Hepatocyte (in vitro differentiated cells): ENCODE measurements around the gene PPP1R9A. TPM values are rescaled to one million over a fixed set of nuclear protein-coding genes. Genes with fewer than 3 reads are reported as not detected.

ENCODE experiments used
- DNase-seq: peaks from one replicate; pipeline ENCODE4 v3.0.0-alpha.2; 2016; ENCODE audit warnings: low spot score
- H2AFZ ChIP-seq: fragments of 200-600 bp; sonication (generic); 2 replicates; pipeline ENCODE4 v1.6.0; 2016; ENCODE audit warnings: antibody characterized with exemption, mild to moderate bottlenecking
- H3K27ac ChIP-seq: fragments of 200-600 bp; sonication (generic); 2 replicates; pipeline ENCODE4 v1.5.1; 2016; ENCODE audit warnings: mild to moderate bottlenecking
- H3K27me3 ChIP-seq: fragments of 200-600 bp; sonication (generic); 2 replicates; pipeline ENCODE4 v1.6.1; 2016
- H3K36me3 ChIP-seq: fragments of 200-600 bp; sonication (generic); replicated peaks from 2 replicates; pipeline ENCODE4 v1.5.1; 2016; ENCODE audit warnings: low read depth; ENCODE audit not compliant: insufficient read depth
- H3K4me1 ChIP-seq: fragments of 200-600 bp; sonication (generic); 2 replicates; pipeline ENCODE4 v1.5.1; 2016; ENCODE audit warnings: mild to moderate bottlenecking, moderate library complexity; ENCODE audit not compliant: insufficient read depth
- H3K4me2 ChIP-seq: fragments of 200-600 bp; sonication (generic); 2 replicates; pipeline ENCODE4 v1.6.0; 2016
- H3K4me3 ChIP-seq: fragments of 200-600 bp; sonication (generic); 2 replicates; pipeline ENCODE4 v1.5.1; 2016; ENCODE audit warnings: mild to moderate bottlenecking
- H3K79me2 ChIP-seq: fragments of 200-600 bp; sonication (generic); 2 replicates; pipeline ENCODE4 v1.6.0; 2017; ENCODE audit warnings: mild to moderate bottlenecking
- H3K9me2 ChIP-seq: fragments of 200-600 bp; sonication (generic); replicated peaks from 2 replicates; pipeline ENCODE4 v1.6.0; 2017; ENCODE audit warnings: mild to moderate bottlenecking; ENCODE audit not compliant: insufficient read depth
- H3K9me3 ChIP-seq: fragments of 200-600 bp; sonication (generic); 2 replicates; pipeline ENCODE4 v1.5.1; 2016; ENCODE audit warnings: low read depth, mild to moderate bottlenecking
- H4K20me1 ChIP-seq: fragments of 200-600 bp; sonication (generic); 2 replicates; pipeline ENCODE4 v1.6.0; 2016; ENCODE audit warnings: mild to moderate bottlenecking; ENCODE audit not compliant: insufficient read depth, poor library complexity, severe bottlenecking
- EZH2 ChIP-seq: fragments of 200-600 bp; sonication (generic); IDR thresholded peaks from 2 replicates; pipeline ENCODE4 v1.6.1; 2016; ENCODE audit warnings: antibody characterized with exemption, mild to moderate bottlenecking, borderline replicate concordance
- EZH2phosphoT487 ChIP-seq: fragments of 200-600 bp; sonication (generic); IDR thresholded peaks from one replicate; pipeline ENCODE4 v1.6.1; 2018; ENCODE audit warnings: antibody characterized with exemption, mild to moderate bottlenecking, low read depth, moderate library complexity; ENCODE audit not compliant: unreplicated experiment, severe bottlenecking
- WGBS: methylation state at CpG from one replicate; pipeline ENCODE4 v1.1.6; 2016; ENCODE audit warnings: low lambda C conversion rate; ENCODE audit errors: missing lambda C conversion rate; 5-methylcytosine and 5-hydroxymethylcytosine counted together
- polyA plus RNA-seq: library from polyadenylated mRNA; unstranded; fragments of >200 nt; fragmentation: Nextera tagmentation; extraction: Ambion mirVana; gene quantifications from 2 replicates; pipeline ENCODE4 v1.2.1, GENCODE V29; 2016
- total RNA-seq: library from RNA; depleted of rRNA; stranded (reverse); fragments of >200 nt; gene quantifications from 2 replicates; pipeline ENCODE4 v1.2.3, GENCODE V29; 2014
- TF ChIP-seq, protein P1 (sequence below): fragments of 200-600 bp; sonication (generic); IDR thresholded peaks from 2 replicates; pipeline ENCODE4 v1.5.1; 2016; ENCODE audit warnings: antibody characterized with exemption, mild to moderate bottlenecking; ENCODE audit not compliant: poor library complexity

The PPP1R9A gene
- total and polyA plus RNA-seq, 2 experiments from 2014 or later = 11.7 to 25.7 TPM

- Histone ChIP-seq H3K27ac (no peak overlapping the region), H2AFZ (no peak overlapping the region), H4K20me1 (no peaks in the 10 kb centered on the region), H3K27me3 (no peaks in the 10 kb centered on the region), H3K9me2 (no peaks in the 10 kb centered on the region), H3K4me2 (no peak overlapping the region), H3K4me3 (no peak overlapping the region), H3K9me3 (no peaks in the 10 kb centered on the region), H3K4me1 (no peaks in the 10 kb centered on the region), H3K36me3 (no peaks in the 10 kb centered on the region), H3K79me2 (peaks cover 11% of the 10 kb centered on the region)
- 88% methylated on average over 1 of the region's 1 CpG for WGBS
- TF ChIP-seq EZH2 (no peak), EZH2phosphoT487 (no peak)
- TF ChIP-seq, protein P1, sequence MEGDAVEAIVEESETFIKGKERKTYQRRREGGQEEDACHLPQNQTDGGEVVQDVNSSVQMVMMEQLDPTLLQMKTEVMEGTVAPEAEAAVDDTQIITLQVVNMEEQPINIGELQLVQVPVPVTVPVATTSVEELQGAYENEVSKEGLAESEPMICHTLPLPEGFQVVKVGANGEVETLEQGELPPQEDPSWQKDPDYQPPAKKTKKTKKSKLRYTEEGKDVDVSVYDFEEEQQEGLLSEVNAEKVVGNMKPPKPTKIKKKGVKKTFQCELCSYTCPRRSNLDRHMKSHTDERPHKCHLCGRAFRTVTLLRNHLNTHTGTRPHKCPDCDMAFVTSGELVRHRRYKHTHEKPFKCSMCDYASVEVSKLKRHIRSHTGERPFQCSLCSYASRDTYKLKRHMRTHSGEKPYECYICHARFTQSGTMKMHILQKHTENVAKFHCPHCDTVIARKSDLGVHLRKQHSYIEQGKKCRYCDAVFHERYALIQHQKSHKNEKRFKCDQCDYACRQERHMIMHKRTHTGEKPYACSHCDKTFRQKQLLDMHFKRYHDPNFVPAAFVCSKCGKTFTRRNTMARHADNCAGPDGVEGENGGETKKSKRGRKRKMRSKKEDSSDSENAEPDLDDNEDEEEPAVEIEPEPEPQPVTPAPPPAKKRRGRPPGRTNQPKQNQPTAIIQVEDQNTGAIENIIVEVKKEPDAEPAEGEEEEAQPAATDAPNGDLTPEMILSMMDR = no peak
- no peak for DNase-seq
These were observed 110.6 kb downstream of the PPP1R9A start for GRCh38 chr7:95018021-95018420.

- Histone ChIP-seq H3K9me2 (no peaks in the 10 kb centered on the region), H3K4me3 (no peak overlapping the region), H3K4me2 (no peak overlapping the region), H3K79me2 (peaks cover 32% of the 10 kb centered on the region), H4K20me1 (no peaks in the 10 kb centered on the region), H3K27me3 (no peaks in the 10 kb centered on the region), H3K4me1 (peaks cover 4% of the 10 kb centered on the region), H3K36me3 (no peaks in the 10 kb centered on the region), H3K9me3 (no peaks in the 10 kb centered on the region), H3K27ac (no peak overlapping the region), H2AFZ (no peak overlapping the region)
- DNase-seq = no peak
- TF ChIP-seq, protein P1 = no peak
- TF ChIP-seq EZH2 = no peak
- no peak for TF ChIP-seq EZH2phosphoT487
These were observed 118.6 kb downstream of the PPP1R9A start for GRCh38 chr7:95026018-95026417.

- H3K9me3 ChIP-seq = no peaks in the 10 kb centered on the region
- H3K27me3 ChIP-seq = no peaks in the 10 kb centered on the region
- peaks cover 31% of the 10 kb centered on the region for H3K79me2 ChIP-seq
- no peaks in the 10 kb centered on the region for H4K20me1 ChIP-seq
- peaks cover 4% of the 10 kb centered on the region for H3K4me1 ChIP-seq
- H3K4me3 ChIP-seq = no peak overlapping the region
- no peak overlapping the region for H3K4me2 ChIP-seq
- H2AFZ ChIP-seq = no peak overlapping the region
- no peak for DNase-seq
- no peaks in the 10 kb centered on the region for H3K9me2 ChIP-seq
- 62% methylated on average over 6 of the region's 6 CpGs for WGBS
- no peak for TF ChIP-seq EZH2phosphoT487
- TF ChIP-seq, protein P1 = no peak
- TF ChIP-seq EZH2 = no peak
- H3K27ac ChIP-seq = no peak overlapping the region
- no peaks in the 10 kb centered on the region for H3K36me3 ChIP-seq
These were observed 119.2 kb downstream of the PPP1R9A start for GRCh38 chr7:95026421-95027072.
